ENCODE data around the gene TMEM151B.
A peak's percentile ranks its signal among the peaks of the same experiment; 100 is the strongest.

- TF ChIP-seq CTCF (IDR thresholded peaks at IDR 0.05 in 8 of 11, conservative IDR thresholded peaks at IDR 0.05 in 3 of 11), result peak in 2 of 11 experiments; percentile 4 to 14
- TF ChIP-seq POLR2A (IDR thresholded peaks at IDR 0.05), result no peak
- peak; percentile 61 to 91 (median 61) for TF ChIP-seq POLR2AphosphoS5 (IDR thresholded peaks at IDR 0.05)
Observed at GRCh38 chr6:44247338-44248302, 22.6 kb upstream of the TMEM151B start.

Measured in spleen (tissue), 7 donors.